MG63 (cell line): ENCODE data around the gene SAP130. TPM values are rescaled to one million over a fixed set of nuclear protein-coding genes. Genes with fewer than 3 reads are reported as not detected.
A peak's percentile ranks its signal among the peaks of the same experiment; 100 is the strongest.

Experiments used
- DNase-seq: peaks from one replicate; pipeline ENCODE4 v3.0.0-alpha.2; 2020
- H3K27me3 ChIP-seq: fragments of 250-450 bp; sonication (Bioruptor Pico); 2 replicates; pipeline ENCODE4 v1.5.1; 2020; ENCODE audit warnings: mild to moderate bottlenecking, moderate library complexity
- H3K36me3 ChIP-seq: fragments of 250-450 bp; sonication (Bioruptor Pico); 2 replicates; pipeline ENCODE4 v1.5.1; 2020; ENCODE audit warnings: mild to moderate bottlenecking, moderate library complexity
- H3K4me3 ChIP-seq: fragments of 250-450 bp; sonication (Bioruptor Pico); 2 replicates; pipeline ENCODE4 v1.5.1; 2020; ENCODE audit warnings: mild to moderate bottlenecking, moderate library complexity
- H3K9me3 ChIP-seq: fragments of 250-450 bp; sonication (Bioruptor Pico); 2 replicates; pipeline ENCODE4 v1.5.1; 2020; ENCODE audit warnings: mild to moderate bottlenecking, moderate library complexity
- total RNA-seq: library from RNA; depleted of rRNA; stranded (reverse); fragments of >200 nt; shearing (Covaris generic); gene quantifications from 2 replicates; pipeline ENCODE4 v1.2.3, GENCODE V29; 2014; ENCODE audit warnings: low replicate concordance; rRNA removed

SAP130 gene
- 4.4 and 4.9 TPM in 2 replicates for total RNA-seq

- Histone ChIP-seq H3K4me3 (peak within 1 kb of the TSS; percentile 95), H3K36me3 (no peaks in the 10 kb centered on the region), H3K9me3 (no peaks in the 10 kb centered on the region), H3K27me3 (no peaks in the 10 kb centered on the region)
- peak; percentile 98 for DNase-seq
Observed at GRCh38 chr2:128027801-128028667, at the start of gene SAP130. TSS of gene SAP130 (minus strand) at chr2:128028059. CDS start at chr2:128026292, 1,767 bp downstream.

GRCh38 chr2:128076461-128077106 lies 48.7 kb upstream of the SAP130 start:
- Histone ChIP-seq H3K9me3 (no peaks in the 10 kb centered on the region), H3K36me3 (no peaks in the 10 kb centered on the region), H3K4me3 (no peak overlapping the region), H3K27me3 (no peaks in the 10 kb centered on the region)
- DNase-seq: no peak

GRCh38 chr2:128073278-128073677 lies 45.4 kb upstream of the SAP130 start:
- no peaks in the 10 kb centered on the region for H3K9me3 ChIP-seq
- no peak overlapping the region for H3K4me3 ChIP-seq
- H3K36me3 ChIP-seq: no peaks in the 10 kb centered on the region
- no peaks in the 10 kb centered on the region for H3K27me3 ChIP-seq
- no peak for DNase-seq

- H3K27me3 ChIP-seq: no peaks in the 10 kb centered on the region
- no peak overlapping the region for H3K4me3 ChIP-seq
- DNase-seq: peak; percentile 34
- no peaks in the 10 kb centered on the region for H3K9me3 ChIP-seq
- H3K36me3 ChIP-seq: no peaks in the 10 kb centered on the region
Observed at GRCh38 chr2:128069769-128070168, 41.9 kb upstream of the SAP130 start.

GRCh38 chr2:128064353-128064752 lies 36.5 kb upstream of the SAP130 start:
- H3K9me3 ChIP-seq: no peaks in the 10 kb centered on the region
- no peak for DNase-seq
- H3K4me3 ChIP-seq: no peak overlapping the region
- no peaks in the 10 kb centered on the region for H3K27me3 ChIP-seq
- H3K36me3 ChIP-seq: no peaks in the 10 kb centered on the region

GRCh38 chr2:128062571-128062970 lies 34.7 kb upstream of the SAP130 start:
- DNase-seq: no peak
- Histone ChIP-seq H3K4me3 (no peak overlapping the region), H3K27me3 (no peaks in the 10 kb centered on the region), H3K9me3 (no peaks in the 10 kb centered on the region), H3K36me3 (no peaks in the 10 kb centered on the region)

- H3K27me3 ChIP-seq: peaks cover 3% of the 10 kb centered on the region; the same call in 1 of the 2 replicates
- no peak overlapping the region for H3K4me3 ChIP-seq
- H3K36me3 ChIP-seq: no peaks in the 10 kb centered on the region
- no peaks in the 10 kb centered on the region; the same call in 1 of the 2 replicates for H3K9me3 ChIP-seq
- no peak for DNase-seq
Observed at GRCh38 chr2:128058114-128058513, 30.3 kb upstream of the SAP130 start.

GRCh38 chr2:128057334-128057733 lies 29.5 kb upstream of the SAP130 start:
- Histone ChIP-seq H3K36me3 (no peaks in the 10 kb centered on the region), H3K4me3 (no peak overlapping the region), H3K27me3 (peaks cover 3% of the 10 kb centered on the region; the same call in 1 of the 2 replicates), H3K9me3 (no peaks in the 10 kb centered on the region; the same call in 1 of the 2 replicates)
- DNase-seq: no peak

- Histone ChIP-seq H3K27me3 (peaks cover 3% of the 10 kb centered on the region; the same call in 1 of the 2 replicates), H3K9me3 (peaks cover 10% of the 10 kb centered on the region), H3K36me3 (no peaks in the 10 kb centered on the region), H3K4me3 (no peak overlapping the region)
- DNase-seq: no peak
Observed at GRCh38 chr2:128054104-128054885, 26.4 kb upstream of the SAP130 start.

- DNase-seq: no peak
- Histone ChIP-seq H3K27me3 (peaks cover 3% of the 10 kb centered on the region; the same call in 1 of the 2 replicates), H3K4me3 (no peak overlapping the region), H3K9me3 (peaks cover 10% of the 10 kb centered on the region), H3K36me3 (no peaks in the 10 kb centered on the region)
Observed at GRCh38 chr2:128053331-128053730, 25.5 kb upstream of the SAP130 start.

- peaks cover 22% of the 10 kb centered on the region for H3K9me3 ChIP-seq
- DNase-seq: no peak
Observed at GRCh38 chr2:128043041-128043440, 15.2 kb upstream of the SAP130 start.

GRCh38 chr2:128041561-128041960 lies 13.7 kb upstream of the SAP130 start:
- Histone ChIP-seq H3K36me3 (no peaks in the 10 kb centered on the region), H3K4me3 (no peak overlapping the region), H3K9me3 (peaks cover 35% of the 10 kb centered on the region), H3K27me3 (0 out of 2 replicates have a peak, but pooled peaks cover 2% of the 10 kb centered on the region)
- no peak for DNase-seq

More at GRCh38 chr2:128043041-128043440, 15.2 kb upstream of the SAP130 start:
- no peaks in the 10 kb centered on the region for H3K36me3 ChIP-seq
- no peak overlapping the region for H3K4me3 ChIP-seq
- 0 out of 2 replicates have a peak, but pooled peaks cover 2% of the 10 kb centered on the region for H3K27me3 ChIP-seq

GRCh38 chr2:128040166-128040771 lies 12.4 kb upstream of the SAP130 start:
- no peaks in the 10 kb centered on the region for H3K36me3 ChIP-seq
- DNase-seq: no peak
- H3K27me3 ChIP-seq: 0 out of 2 replicates have a peak, but pooled peaks cover 2% of the 10 kb centered on the region
- peaks cover 38% of the 10 kb centered on the region for H3K9me3 ChIP-seq
- no peak overlapping the region for H3K4me3 ChIP-seq

GRCh38 chr2:128039535-128039934 lies 11.7 kb upstream of the SAP130 start:
- H3K4me3 ChIP-seq: no peak overlapping the region
- no peaks in the 10 kb centered on the region for H3K27me3 ChIP-seq
- DNase-seq: no peak
- no peaks in the 10 kb centered on the region for H3K36me3 ChIP-seq
- peaks cover 38% of the 10 kb centered on the region for H3K9me3 ChIP-seq

- no peaks in the 10 kb centered on the region for H3K36me3 ChIP-seq
- no peaks in the 10 kb centered on the region for H3K27me3 ChIP-seq
- H3K4me3 ChIP-seq: no peak overlapping the region
- H3K9me3 ChIP-seq: peaks cover 28% of the 10 kb centered on the region
- DNase-seq: no peak
Observed at GRCh38 chr2:128038411-128038810, 10.6 kb upstream of the SAP130 start.

GRCh38 chr2:128037649-128038048 lies 9.8 kb upstream of the SAP130 start:
- Histone ChIP-seq H3K36me3 (no peaks in the 10 kb centered on the region), H3K9me3 (peaks cover 21% of the 10 kb centered on the region), H3K4me3 (no peak overlapping the region), H3K27me3 (no peaks in the 10 kb centered on the region)
- DNase-seq: no peak
